ENCODE measurements around the gene SDK1.

SDK1 gene

GRCh38 chr7:4048336-4048735 lies 747.3 kb downstream of the SDK1 start:
- Histone ChIP-seq H3K9me3 (no peaks in the 10 kb centered on the region), H3K27ac (no peak overlapping the region), H3K4me1 (ENCODE audit: control insufficient read depth in 1 of 2, insufficient read depth in 1 of 2, low read depth in 1 of 2, low read length in 1 of 2) (no peaks in the 10 kb centered on the region), H3K4me3 (ENCODE audit: low read depth in 1 of 2, low read length in 1 of 2) (no peak overlapping the region), H3K36me3 (no peaks in the 10 kb centered on the region), H3K27me3 (no peaks in the 10 kb centered on the region)
- TF ChIP-seq CTCF (IDR thresholded peaks at IDR 0.05) = no peak

GRCh38 chr7:4049202-4049601 lies 748.1 kb downstream of the SDK1 start:
- no peak overlapping the region for H3K27ac ChIP-seq
- no peaks in the 10 kb centered on the region for H3K36me3 ChIP-seq
- no peaks in the 10 kb centered on the region for H3K27me3 ChIP-seq
- H3K4me1 ChIP-seq (ENCODE audit: control insufficient read depth in 1 of 2, insufficient read depth in 1 of 2, low read depth in 1 of 2, low read length in 1 of 2) = peaks cover 3% of the 10 kb centered on the region in 2 experiments
- H3K9me3 ChIP-seq = no peaks in the 10 kb centered on the region
- no peak for TF ChIP-seq CTCF (IDR thresholded peaks at IDR 0.05)
- H3K4me3 ChIP-seq (ENCODE audit: low read depth in 1 of 2, low read length in 1 of 2) = no peak overlapping the region

GRCh38 chr7:4050126-4050660 lies 749.1 kb downstream of the SDK1 start:
- H3K9me3 ChIP-seq = no peaks in the 10 kb centered on the region
- TF ChIP-seq CTCF (IDR thresholded peaks at IDR 0.05) = no peak
- no peaks in the 10 kb centered on the region for H3K27me3 ChIP-seq
- peaks cover 9% of the 10 kb centered on the region in 2 experiments for H3K4me1 ChIP-seq (ENCODE audit: control insufficient read depth in 1 of 2, insufficient read depth in 1 of 2, low read depth in 1 of 2, low read length in 1 of 2)
- H3K27ac ChIP-seq = no peak overlapping the region
- H3K4me3 ChIP-seq (ENCODE audit: low read depth in 1 of 2, low read length in 1 of 2) = no peak overlapping the region
- H3K36me3 ChIP-seq = no peaks in the 10 kb centered on the region

GRCh38 chr7:4051696-4052095 lies 750.6 kb downstream of the SDK1 start:
- no peaks in the 10 kb centered on the region for H3K36me3 ChIP-seq
- no peak overlapping the region for H3K27ac ChIP-seq
- no peak overlapping the region for H3K4me3 ChIP-seq (ENCODE audit: low read depth in 1 of 2, low read length in 1 of 2)
- H3K27me3 ChIP-seq = no peaks in the 10 kb centered on the region
- H3K4me1 ChIP-seq (ENCODE audit: control insufficient read depth in 1 of 2, insufficient read depth in 1 of 2, low read depth in 1 of 2, low read length in 1 of 2) = peaks cover 9% of the 10 kb centered on the region in 2 experiments
- no peaks in the 10 kb centered on the region for H3K9me3 ChIP-seq
- TF ChIP-seq CTCF (IDR thresholded peaks at IDR 0.05) = no peak

- Histone ChIP-seq H3K4me1 (ENCODE audit: control insufficient read depth in 1 of 2, insufficient read depth in 1 of 2, low read depth in 1 of 2, low read length in 1 of 2) (peaks cover 9% of the 10 kb centered on the region in 2 experiments), H3K9me3 (no peaks in the 10 kb centered on the region), H3K4me3 (ENCODE audit: low read depth in 1 of 2, low read length in 1 of 2) (no peak overlapping the region), H3K36me3 (no peaks in the 10 kb centered on the region), H3K27ac (no peak overlapping the region), H3K27me3 (no peaks in the 10 kb centered on the region)
- no peak for TF ChIP-seq CTCF (IDR thresholded peaks at IDR 0.05)
Measured at GRCh38 chr7:4052130-4052529, 751.1 kb downstream of the SDK1 start.

- H3K36me3 ChIP-seq = no peaks in the 10 kb centered on the region
- peaks cover 9% of the 10 kb centered on the region in 2 experiments for H3K4me1 ChIP-seq (ENCODE audit: control insufficient read depth in 1 of 2, insufficient read depth in 1 of 2, low read depth in 1 of 2, low read length in 1 of 2)
- no peak overlapping the region for H3K27ac ChIP-seq
- TF ChIP-seq CTCF (IDR thresholded peaks at IDR 0.05) = no peak
- H3K4me3 ChIP-seq (ENCODE audit: low read depth in 1 of 2, low read length in 1 of 2) = peak overlapping the region in 1 of 2 experiments; percentile 27
- no peaks in the 10 kb centered on the region for H3K9me3 ChIP-seq
- no peaks in the 10 kb centered on the region for H3K27me3 ChIP-seq
Measured at GRCh38 chr7:4054158-4054557, 753.1 kb downstream of the SDK1 start.
